Ishikawa (cell line): ENCODE results near the gene SH3PXD2A.

Experiments used
- CEBPB ChIP-seq: IDR thresholded peaks from 2 replicates; pipeline ENCODE4 v1.6.1; 2012
- CREB1 ChIP-seq: IDR thresholded peaks from 2 replicates; pipeline ENCODE4 v1.6.1; 2012; ENCODE audit warnings: low read depth
- EGR1 ChIP-seq: IDR thresholded peaks from 2 replicates; pipeline ENCODE4 v1.6.1; 2012
- EP300 ChIP-seq: IDR thresholded peaks from 2 replicates; pipeline ENCODE4 v1.6.1; 2012; ENCODE audit warnings: borderline replicate concordance
- FOXM1 ChIP-seq: IDR thresholded peaks from 2 replicates; pipeline ENCODE4 v1.6.1; 2012; ENCODE audit warnings: low read depth, borderline replicate concordance
- NFIC ChIP-seq: IDR thresholded peaks from 2 replicates; pipeline ENCODE4 v1.6.1; 2012
- RAD21 ChIP-seq: IDR thresholded peaks from 2 replicates; pipeline ENCODE4 v1.6.1; 2012; ENCODE audit warnings: low read depth
- REST ChIP-seq: IDR thresholded peaks from 2 replicates; pipeline ENCODE4 v1.6.1; 2012; ENCODE audit warnings: low read depth, mild to moderate bottlenecking
- TAF1 ChIP-seq: IDR thresholded peaks from 2 replicates; pipeline ENCODE4 v1.6.1; 2012; ENCODE audit warnings: low read depth, mild to moderate bottlenecking
- TCF12 ChIP-seq: IDR thresholded peaks from 2 replicates; pipeline ENCODE4 v1.6.1; 2012; ENCODE audit warnings: low read depth
- TEAD4 ChIP-seq: IDR thresholded peaks from 2 replicates; pipeline ENCODE4 v1.6.1; 2012
- USF1 ChIP-seq: IDR thresholded peaks from 2 replicates; pipeline ENCODE4 v1.6.1; 2012
- YY1 ChIP-seq: IDR thresholded peaks from 2 replicates; pipeline ENCODE4 v1.6.1; 2012; ENCODE audit warnings: low read depth
- ZBTB7A ChIP-seq: IDR thresholded peaks from 2 replicates; pipeline ENCODE4 v1.6.1; 2012; ENCODE audit warnings: low read depth
- TF ChIP-seq, protein P1 (sequence below): IDR thresholded peaks from 2 replicates; pipeline ENCODE4 v1.6.1; 2012

Gene SH3PXD2A

GRCh38 chr10:103570844-103571655, 284.3 kb downstream of the SH3PXD2A start:
- TF ChIP-seq, protein P1, sequence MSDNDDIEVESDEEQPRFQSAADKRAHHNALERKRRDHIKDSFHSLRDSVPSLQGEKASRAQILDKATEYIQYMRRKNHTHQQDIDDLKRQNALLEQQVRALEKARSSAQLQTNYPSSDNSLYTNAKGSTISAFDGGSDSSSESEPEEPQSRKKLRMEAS = no peak
- TF ChIP-seq REST (no peak), TAF1 (no peak), USF1 (no peak), FOXM1 (no peak), RAD21 (no peak), YY1 (no peak), EP300 (no peak), ZBTB7A (no peak)

DNA sequence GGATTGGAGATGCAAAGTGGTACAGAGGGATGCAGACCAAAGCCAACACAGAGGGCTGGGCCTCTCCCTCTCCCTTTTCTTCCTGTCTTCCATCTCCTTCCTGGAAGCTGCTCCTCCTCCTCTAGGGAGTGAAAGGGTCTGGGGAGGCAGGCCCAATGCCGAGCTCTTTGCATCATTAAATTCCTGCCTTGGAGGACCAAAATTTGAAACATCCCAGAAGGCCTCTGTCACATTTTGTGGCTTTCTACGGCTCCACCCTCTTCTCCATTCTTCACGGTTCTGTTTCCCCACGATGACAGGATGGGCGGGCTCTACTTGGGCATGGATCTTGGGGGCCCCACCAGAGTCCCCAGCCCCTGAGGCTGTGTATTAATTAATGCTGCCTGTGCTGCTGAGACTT, 285.5 kb downstream of the SH3PXD2A start:
- TF ChIP-seq ZBTB7A (no peak), RAD21 (no peak), FOXM1 (no peak), YY1 (no peak), USF1 (no peak), EGR1 (no peak), TCF12 (no peak), TAF1 (no peak), CREB1 (no peak), CEBPB (no peak), TEAD4 (no peak), NFIC (no peak)
- TF ChIP-seq, protein P1 = no peak

- TF ChIP-seq TCF12 (no peak), CREB1 (no peak), TAF1 (no peak), REST (no peak), CEBPB (no peak), FOXM1 (no peak), YY1 (no peak), TEAD4 (no peak), RAD21 (no peak), NFIC (no peak), USF1 (no peak), EGR1 (no peak), EP300 (no peak), ZBTB7A (no peak)
- TF ChIP-seq, protein P1 = no peak
Measured at GRCh38 chr10:103568505-103568904, 286.9 kb downstream of the SH3PXD2A start.

DNA sequence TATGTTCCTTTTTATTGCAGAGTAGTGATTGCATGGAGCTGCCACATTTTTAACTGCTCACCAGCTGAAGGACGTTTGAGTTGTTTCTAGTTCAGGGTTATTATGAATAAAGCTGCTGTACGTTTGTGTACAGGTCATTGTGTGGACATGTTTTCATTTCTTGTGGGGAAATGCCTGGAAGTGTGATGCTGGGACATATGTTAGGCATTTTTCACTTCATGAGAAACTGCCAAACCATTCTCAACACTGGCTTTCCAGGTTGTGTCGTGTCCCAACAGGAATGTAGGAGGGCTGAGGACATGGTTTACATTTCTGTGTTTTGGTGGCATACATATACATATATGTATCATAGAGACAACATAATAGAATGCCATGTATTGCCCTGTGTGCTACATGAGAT, 288.8 kb downstream of the SH3PXD2A start:
- TF ChIP-seq USF1 (no peak), CREB1 (no peak), FOXM1 (no peak), EGR1 (no peak), REST (no peak), TCF12 (no peak)
- TF ChIP-seq, protein P1 = no peak
